Stimulated activated CD4-positive, alpha-beta T cell treated with anti-CD3 and anti-CD28 coated beads, Interleukin-4, amount 100 ng/mL, for 4 hours (primary cell): Measurements from ENCODE around the gene OSGIN1.

Experiments used
- DNase-seq, 2 experiments: peaks; one replicate each; pipeline ENCODE4 v3.0.0-alpha.2; 2020

OSGIN1 gene

DNA sequence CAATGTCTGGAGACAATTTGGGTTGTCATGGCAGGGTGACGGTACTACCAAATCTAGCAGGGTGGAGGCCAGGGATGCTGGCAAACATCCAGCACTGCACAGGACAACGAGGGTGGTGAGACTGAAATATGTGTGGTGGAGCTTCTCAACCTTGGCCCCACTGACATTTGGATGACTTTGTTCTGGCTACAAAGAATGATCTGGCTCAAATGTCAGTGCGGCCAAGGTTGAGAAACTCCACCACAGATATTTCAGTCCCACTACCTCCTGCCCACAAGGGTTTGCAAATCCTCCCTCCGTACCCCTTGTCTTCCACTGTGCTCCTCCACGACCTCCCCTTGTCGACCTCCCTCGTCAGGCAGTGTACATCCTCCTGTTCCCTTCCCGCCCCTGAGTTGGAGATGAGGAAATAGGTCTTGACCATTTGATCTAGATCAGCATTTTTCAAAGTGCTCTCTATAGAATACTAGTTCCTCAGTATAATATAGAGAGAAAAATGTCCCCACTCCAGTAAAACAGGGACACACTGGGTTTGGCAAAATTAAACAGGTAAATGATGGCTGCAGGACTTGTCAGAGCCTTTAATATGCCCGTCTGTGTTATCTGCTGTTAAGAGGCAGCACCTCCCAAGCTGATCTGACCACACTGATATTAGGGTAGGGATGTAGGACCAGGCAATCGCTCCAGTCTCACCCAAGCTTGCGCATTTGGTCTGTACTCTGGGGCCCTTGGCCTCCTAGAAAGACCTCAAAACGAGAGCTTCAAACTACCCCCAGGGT, 6.8 kb downstream of the OSGIN1 start:
- DNase-seq = no peak

DNA sequence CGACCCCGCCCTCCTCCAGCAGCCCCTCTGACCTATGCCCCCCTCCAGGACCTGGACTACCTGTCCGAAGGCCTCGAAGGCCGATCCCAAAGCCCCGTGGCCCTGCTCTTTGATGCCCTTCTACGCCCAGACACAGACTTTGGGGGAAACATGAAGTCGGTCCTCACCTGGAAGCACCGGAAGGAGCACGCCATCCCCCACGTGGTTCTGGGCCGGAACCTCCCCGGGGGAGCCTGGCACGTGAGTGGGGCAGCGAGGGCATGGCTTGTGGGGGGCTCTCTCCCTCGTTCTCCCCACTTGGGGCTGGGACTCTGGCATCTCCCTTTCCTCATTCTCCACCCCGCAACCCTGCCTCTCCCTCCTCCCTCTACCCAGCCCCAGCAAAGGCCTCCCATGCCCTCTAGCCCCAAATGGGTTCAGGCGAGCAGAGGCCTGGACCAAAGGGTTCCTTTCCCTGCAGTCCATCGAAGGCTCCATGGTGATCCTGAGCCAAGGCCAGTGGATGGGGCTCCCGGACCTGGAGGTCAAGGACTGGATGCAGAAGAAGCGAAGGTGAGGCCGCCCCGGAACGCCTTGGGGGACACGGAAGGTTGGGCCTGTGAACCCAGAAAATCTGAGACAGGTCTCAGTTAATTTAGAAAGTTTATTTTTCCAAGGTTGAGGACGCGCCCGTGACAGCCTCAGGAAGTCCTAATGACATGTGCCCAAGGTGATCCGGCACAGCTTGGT, 7.6 kb downstream of the OSGIN1 start:
- DNase-seq = no peak

DNA sequence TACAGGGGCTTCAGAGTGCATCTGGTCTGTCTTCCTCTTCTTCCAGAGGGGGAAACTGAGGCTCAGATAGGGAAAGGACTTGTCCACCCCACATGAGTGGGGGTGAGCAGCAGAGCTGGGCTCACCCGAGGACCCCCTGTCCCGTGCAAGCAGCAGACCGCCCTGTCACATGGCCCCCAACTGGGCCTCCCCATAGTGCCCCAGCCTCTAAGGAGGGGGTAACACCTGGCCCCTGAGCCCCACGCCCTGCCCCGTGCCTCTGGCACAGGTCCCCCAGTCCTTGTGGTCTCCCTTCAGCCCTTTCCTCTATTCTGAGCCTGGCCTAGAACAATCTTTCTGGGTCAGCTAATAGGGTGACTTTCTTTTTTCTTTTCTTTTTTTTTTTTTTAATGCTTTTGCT, 8.6 kb downstream of the OSGIN1 start:
- DNase-seq = no peak

DNA sequence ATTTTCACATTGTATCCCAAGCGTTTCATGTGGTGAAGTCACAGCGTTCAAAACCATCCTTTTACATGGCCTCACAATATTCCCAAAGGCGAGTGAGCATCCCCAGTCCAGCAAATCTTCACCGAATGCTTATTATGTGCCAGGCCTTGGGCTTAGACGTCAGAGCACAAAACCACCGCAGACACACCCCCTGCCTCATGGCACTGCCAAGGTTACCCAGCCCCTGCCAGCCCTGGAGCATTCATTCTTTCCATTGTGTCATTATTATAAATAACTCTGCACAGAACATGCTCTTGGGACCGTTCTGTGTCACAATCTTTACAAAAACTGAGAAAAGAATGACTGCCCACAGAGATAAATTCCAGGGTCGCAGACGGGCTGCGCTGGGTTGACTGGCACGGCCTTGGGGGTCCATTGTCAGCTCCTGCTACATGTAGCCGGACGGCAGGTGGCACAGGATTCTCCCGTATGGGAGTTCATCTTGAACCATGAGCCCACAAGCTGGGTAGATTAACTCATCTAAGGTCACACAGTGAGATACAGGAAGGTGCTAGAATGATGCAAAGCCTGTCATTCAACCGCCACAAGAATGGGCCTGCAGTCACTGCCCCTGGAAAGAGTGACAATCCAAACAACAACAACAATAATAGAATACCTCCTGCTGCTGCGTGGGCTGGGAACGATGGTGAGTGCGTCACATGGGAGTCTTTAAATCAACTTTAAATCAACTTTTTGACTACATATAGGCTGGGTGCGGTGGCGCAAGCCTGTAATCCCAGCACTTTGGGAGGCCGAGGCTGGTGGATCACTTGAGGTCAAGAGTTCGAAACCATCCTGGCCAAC, 10.5 kb downstream of the OSGIN1 start:
- no peak for DNase-seq

DNA sequence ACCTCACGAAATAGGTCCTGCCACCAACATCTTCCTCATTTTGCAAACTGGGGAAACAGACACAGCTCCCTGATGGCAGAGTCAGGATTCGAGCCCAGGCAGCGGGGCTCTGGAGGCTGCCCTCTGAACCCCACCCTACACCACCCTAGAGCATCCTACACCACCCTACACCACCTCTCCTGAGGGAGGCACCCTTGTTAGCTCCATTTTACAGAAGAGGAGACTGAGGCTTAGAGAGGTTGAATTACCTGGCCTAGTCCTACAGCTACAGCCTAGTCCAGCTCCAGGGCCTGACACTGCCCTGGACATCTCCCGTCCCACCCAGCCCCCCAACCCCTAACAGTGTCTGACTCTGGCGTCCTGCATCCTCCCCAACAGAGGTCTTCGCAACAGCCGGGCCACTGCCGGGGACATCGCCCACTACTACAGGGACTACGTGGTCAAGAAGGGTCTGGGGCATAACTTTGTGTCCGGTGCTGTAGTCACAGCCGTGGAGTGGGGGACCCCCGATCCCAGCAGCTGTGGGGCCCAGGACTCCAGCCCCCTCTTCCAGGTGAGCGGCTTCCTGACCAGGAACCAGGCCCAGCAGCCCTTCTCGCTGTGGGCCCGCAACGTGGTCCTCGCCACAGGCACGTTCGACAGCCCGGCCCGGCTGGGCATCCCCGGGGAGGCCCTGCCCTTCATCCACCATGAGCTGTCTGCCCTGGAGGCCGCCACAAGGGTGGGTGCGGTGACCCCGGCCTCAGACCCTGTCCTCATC, 11.8 kb downstream of the OSGIN1 start:
- DNase-seq = no peak

DNA sequence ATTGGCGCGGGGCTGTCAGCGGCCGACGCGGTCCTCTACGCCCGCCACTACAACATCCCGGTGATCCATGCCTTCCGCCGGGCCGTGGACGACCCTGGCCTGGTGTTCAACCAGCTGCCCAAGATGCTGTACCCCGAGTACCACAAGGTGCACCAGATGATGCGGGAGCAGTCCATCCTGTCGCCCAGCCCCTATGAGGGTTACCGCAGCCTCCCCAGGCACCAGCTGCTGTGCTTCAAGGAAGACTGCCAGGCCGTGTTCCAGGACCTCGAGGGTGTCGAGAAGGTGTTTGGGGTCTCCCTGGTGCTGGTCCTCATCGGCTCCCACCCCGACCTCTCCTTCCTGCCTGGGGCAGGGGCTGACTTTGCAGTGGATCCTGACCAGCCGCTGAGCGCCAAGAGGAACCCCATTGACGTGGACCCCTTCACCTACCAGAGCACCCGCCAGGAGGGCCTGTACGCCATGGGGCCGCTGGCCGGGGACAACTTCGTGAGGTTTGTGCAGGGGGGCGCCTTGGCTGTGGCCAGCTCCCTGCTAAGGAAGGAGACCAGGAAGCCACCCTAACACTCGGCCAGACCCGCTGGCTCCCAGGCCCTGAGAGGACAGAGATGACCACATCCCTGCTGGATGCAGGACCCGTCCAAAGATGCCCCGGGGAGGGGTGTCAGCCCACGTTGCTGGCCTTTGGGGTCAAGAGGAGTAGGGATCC, 12.6 kb downstream of the OSGIN1 start:
- DNase-seq = no peak

DNA sequence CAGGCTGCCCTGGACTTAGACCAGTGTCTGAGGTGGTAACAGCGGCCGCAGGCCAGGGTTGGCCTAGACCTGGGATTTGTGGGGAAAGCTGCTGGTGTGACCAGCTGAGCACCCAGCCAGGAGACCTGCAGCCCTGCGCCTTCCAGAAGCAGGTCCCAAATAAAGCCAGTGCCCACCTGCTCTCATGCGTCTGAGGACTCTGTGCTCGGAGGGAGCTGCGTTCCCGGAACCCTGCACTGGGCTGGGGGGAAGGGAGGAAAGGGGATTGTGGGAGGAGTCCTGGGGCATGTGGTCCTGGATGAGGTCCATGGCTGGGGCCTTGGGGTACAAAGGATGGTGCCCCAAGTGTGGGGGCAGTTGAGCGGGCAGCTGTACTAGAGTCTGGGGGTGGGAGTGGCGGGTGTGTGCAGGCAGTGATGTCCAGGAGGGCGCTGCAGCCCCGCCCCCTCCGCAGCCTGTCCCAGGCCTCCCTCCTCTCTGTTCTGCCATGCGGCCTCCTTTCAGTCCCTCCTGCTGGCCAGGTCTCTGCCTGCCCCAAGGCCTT, 13.2 kb downstream of the OSGIN1 start:
- no peak for DNase-seq

DNA sequence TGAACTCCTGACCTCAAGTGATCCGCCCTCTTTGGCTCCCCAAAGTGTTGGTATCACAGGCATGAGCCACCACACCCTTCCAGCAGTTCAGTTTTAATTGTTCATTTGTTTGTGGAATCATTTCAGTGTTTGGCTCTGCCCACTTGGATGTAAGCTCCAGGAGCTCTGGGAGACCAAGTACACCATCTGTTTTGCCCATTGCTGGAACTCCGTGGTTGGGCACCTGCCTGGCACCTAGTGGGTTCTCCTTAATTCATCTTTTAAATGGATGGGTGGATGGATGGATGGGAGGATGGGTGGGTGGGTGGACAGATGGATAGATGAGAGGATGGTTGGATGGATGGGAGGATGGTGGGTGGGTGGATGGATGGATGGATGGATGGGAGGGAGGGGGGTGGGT, 14.1 kb downstream of the OSGIN1 start:
- DNase-seq = no peak

- no peak for DNase-seq
These were observed 14.8 kb downstream of the OSGIN1 start, which contains the start of gene NECAB2 for GRCh38 chr16:83967838-83968305. Gene NECAB2 (plus strand): TSS chr16:83968244. CDS start chr16:83968649, 405 bp downstream.

DNA sequence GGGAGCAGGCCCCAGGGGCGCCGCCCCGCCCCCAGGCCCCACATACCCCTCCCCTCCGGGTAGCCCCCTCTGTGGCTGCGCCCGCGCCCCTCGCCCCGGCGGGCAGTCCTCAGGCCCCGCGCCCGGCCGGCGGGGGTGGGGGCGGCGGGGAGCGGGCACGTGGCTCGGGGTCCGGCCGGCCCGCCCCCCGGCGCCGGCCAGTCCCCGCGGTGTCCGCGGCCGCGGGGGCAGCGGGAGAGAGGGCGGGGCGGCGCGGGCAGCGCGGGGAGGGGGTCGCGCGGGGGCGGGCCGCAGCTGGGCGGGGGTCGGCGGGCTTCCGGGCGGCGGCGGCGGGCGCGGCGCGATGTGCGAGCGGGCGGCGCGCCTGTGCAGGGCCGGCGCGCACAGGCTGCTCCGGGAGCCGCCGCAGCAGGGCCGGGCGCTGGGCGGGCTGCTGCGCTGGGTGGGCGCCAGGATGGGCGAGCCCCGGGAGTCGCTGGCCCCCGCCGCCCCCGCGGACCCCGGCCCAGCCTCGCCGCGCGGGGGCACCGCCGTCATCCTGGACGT, 15.3 kb downstream of the OSGIN1 start:
- DNase-seq = no peak

- DNase-seq = no peak
These were observed 16.0 kb downstream of the OSGIN1 start for GRCh38 chr16:83968891-83969649.

DNA sequence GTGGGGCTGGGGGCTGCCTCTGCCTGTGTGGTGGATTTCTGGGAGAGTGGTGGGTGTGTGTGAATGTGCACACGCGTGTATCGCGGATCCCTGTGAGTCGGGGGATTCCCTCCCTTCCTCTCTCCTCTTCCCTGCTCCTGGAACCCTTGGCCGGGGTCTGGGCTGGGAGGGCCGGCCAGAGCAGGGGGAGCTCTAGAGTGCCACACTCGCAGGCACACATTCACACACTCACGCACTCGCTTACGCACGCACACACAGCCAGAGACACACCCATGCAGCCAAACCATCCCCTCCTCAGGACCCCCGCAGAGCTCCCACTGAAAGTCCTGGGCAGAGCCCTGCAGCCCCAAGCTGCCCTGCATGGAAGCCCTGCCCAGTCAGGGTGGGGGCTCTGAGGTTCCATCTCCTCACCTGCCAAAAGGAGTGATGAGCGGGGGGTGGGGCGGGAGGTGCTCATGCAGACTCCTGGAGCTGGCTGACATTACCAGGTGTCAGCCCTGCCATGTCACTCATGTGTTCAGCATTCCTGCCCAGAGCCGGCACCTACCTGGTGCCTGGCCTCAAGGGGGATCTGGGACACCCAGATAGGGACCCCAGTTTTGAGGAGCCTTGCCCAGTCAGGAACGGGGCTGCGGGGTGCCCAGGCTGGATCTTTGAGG, 16.9 kb downstream of the OSGIN1 start:
- DNase-seq = no peak

- DNase-seq = no peak
These were observed 17.4 kb downstream of the OSGIN1 start for GRCh38 chr16:83970430-83970815.

GRCh38 chr16:83971165-83972130, 18.4 kb downstream of the OSGIN1 start:
- DNase-seq = no peak

DNA sequence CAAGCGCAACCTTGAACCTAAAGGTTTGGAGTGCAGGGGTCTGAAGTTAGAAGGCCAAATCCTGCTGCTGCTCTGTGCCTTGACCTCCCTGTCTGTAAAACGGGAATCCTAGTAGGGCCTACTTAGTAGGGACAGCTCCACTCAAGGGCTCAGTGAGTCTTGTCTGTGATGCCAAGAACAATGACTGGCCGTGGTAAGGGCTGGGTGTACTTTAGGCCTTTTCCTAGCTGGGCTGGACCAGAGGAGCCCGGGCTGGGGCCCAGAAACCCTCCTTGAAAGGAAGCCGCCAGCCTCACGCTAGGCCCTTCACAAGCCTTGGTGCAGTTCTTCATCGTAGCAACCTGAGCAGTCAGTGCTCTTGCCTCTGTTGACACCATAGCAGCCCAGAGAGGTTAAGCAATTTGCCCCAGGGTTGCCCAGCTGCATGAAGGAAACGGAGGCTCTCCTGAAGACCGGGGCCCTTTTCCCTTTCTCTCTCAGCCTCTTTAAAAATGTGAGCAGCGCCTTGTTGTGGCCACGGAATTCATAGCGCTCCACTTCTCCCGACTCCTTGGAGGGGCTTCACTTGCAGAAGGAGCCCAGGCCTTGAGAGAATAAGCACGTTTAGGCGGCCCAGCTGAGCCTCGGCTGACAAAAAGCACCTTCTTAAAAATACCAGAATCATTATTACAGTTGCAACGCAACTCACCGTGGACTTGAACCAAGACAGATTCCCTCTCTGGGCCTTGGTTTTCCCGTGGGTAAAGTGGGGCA, 19.4 kb downstream of the OSGIN1 start:
- no peak for DNase-seq

GRCh38 chr16:83973077-83973476, 20.0 kb downstream of the OSGIN1 start:
- no peak for DNase-seq

- no peak for DNase-seq
These were observed 20.7 kb downstream of the OSGIN1 start for GRCh38 chr16:83973581-83974385.
